DOHH2 (cell line): ENCODE measurements around the gene SULT4A1.

Experiments
- H3F3A ChIP-seq: fragments of 200-600 bp; sonication (generic), shearing (Covaris generic); 2 replicates; pipeline ENCODE4 v1.6.0; 2016; ENCODE audit warnings: antibody characterized with exemption, mild to moderate bottlenecking; ENCODE audit not compliant: control insufficient read depth, insufficient read depth
- H3K27ac ChIP-seq: fragments of 200-600 bp; sonication (generic); 2 replicates; pipeline ENCODE4 v1.5.1; 2014; ENCODE audit warnings: low read depth, mild to moderate bottlenecking, low read length, moderate library complexity
- H3K27me3 ChIP-seq: fragments of 200-600 bp; sonication (generic); 2 replicates; pipeline ENCODE4 v1.6.1; 2014; ENCODE audit warnings: mild to moderate bottlenecking, low read length, mixed read lengths; ENCODE audit not compliant: control insufficient read depth
- H3K36me3 ChIP-seq: fragments of 200-600 bp; sonication (generic); 2 replicates; pipeline ENCODE4 v1.6.1; 2014; ENCODE audit warnings: mild to moderate bottlenecking, low read length, moderate library complexity, mixed read lengths; ENCODE audit not compliant: control insufficient read depth
- H3K4me1 ChIP-seq: fragments of 200-600 bp; sonication (generic); 2 replicates; pipeline ENCODE4 v1.6.1; 2014; ENCODE audit warnings: mild to moderate bottlenecking, low read length, mixed read lengths; ENCODE audit not compliant: control insufficient read depth
- H3K4me2 ChIP-seq: fragments of 200-600 bp; sonication (generic); 2 replicates; pipeline ENCODE4 v1.6.0; 2014; ENCODE audit warnings: mild to moderate bottlenecking, low read length, moderate library complexity
- H3K4me3 ChIP-seq: fragments of 200-600 bp; sonication (generic); 2 replicates; pipeline ENCODE4 v1.5.1; 2014; ENCODE audit warnings: mild to moderate bottlenecking, low read length, mixed read lengths
- H3K79me2 ChIP-seq: fragments of 200-600 bp; sonication (generic); 2 replicates; pipeline ENCODE4 v1.6.1; 2014; ENCODE audit warnings: mild to moderate bottlenecking, low read length, mixed read lengths; ENCODE audit not compliant: control insufficient read depth
- H3K9me2 ChIP-seq: fragments of 200-600 bp; sonication (generic); replicated peaks from 2 replicates; pipeline ENCODE4 v1.6.1; 2014; ENCODE audit warnings: mild to moderate bottlenecking, low read length, mixed read lengths; ENCODE audit not compliant: control insufficient read depth
- H3K9me3 ChIP-seq: fragments of 200-600 bp; sonication (generic); 2 replicates; pipeline ENCODE4 v1.6.1; 2014; ENCODE audit warnings: antibody characterized with exemption, low read length, mixed read lengths; ENCODE audit not compliant: control insufficient read depth, insufficient read depth
- H4K20me1 ChIP-seq: fragments of 200-600 bp; sonication (generic); 2 replicates; pipeline ENCODE4 v1.6.0; 2014; ENCODE audit warnings: low read depth, mild to moderate bottlenecking, antibody characterized with exemption, low read length, moderate library complexity; ENCODE audit not compliant: control insufficient read depth, insufficient read depth
- EZH2phosphoT487 ChIP-seq: fragments of 200-600 bp; sonication (generic); IDR thresholded peaks from 2 replicates; pipeline ENCODE4 v1.6.1; 2017; ENCODE audit warnings: borderline replicate concordance, mild to moderate bottlenecking, antibody characterized with exemption, low read length, moderate library complexity, mixed read lengths
- TF ChIP-seq, protein P1 (sequence below): fragments of 200-600 bp; sonication (generic); IDR thresholded peaks from one replicate; pipeline ENCODE4 v1.5.1; 2014; ENCODE audit warnings: antibody characterized with exemption, mild to moderate bottlenecking, low read depth, low read length; ENCODE audit not compliant: poor library complexity, severe bottlenecking

SULT4A1 gene

DNA sequence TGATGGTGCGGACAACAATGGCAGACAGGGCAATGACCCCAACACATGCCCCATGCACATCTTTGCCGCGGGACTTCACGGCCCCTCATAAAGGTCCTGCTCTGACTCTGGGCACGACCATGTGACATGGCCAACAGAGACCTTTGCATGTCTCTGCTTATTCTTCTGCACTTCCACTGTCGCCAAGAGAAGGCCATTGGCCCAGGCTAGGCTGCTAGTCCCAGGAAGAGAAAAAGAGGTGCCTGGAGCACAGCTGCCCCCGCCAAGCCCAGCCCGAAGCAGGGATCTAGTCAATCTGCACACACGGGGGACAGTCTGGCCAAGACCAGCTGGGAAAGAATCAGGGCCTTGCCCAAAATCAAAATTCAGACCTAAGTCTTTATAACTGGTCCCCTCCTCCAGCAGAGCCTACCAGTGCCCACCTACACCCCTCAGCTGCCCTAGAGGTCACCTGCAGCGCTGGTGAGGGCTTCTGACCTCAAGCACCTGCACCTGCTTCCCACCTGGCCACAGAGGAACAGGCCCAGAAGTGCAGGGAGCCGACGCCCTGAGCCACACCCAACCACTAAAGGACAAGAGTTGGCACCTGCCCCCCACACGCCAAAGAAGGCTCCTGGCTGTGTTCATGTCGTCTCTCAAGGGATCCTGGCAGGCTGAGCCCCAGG, 8.1 kb downstream of the SULT4A1 start:
- Histone ChIP-seq H3K36me3 (no peaks in the 10 kb centered on the region), H3K4me2 (no peak overlapping the region), H3K9me3 (no peaks in the 10 kb centered on the region), H3K27me3 (no peaks in the 10 kb centered on the region), H3K4me3 (no peak overlapping the region), H3K4me1 (no peaks in the 10 kb centered on the region), H4K20me1 (no peaks in the 10 kb centered on the region), H3F3A (no peaks in the 10 kb centered on the region), H3K9me2 (no peaks in the 10 kb centered on the region), H3K27ac (no peak overlapping the region), H3K79me2 (no peaks in the 10 kb centered on the region)
- no peak for TF ChIP-seq EZH2phosphoT487
- TF ChIP-seq, protein P1, sequence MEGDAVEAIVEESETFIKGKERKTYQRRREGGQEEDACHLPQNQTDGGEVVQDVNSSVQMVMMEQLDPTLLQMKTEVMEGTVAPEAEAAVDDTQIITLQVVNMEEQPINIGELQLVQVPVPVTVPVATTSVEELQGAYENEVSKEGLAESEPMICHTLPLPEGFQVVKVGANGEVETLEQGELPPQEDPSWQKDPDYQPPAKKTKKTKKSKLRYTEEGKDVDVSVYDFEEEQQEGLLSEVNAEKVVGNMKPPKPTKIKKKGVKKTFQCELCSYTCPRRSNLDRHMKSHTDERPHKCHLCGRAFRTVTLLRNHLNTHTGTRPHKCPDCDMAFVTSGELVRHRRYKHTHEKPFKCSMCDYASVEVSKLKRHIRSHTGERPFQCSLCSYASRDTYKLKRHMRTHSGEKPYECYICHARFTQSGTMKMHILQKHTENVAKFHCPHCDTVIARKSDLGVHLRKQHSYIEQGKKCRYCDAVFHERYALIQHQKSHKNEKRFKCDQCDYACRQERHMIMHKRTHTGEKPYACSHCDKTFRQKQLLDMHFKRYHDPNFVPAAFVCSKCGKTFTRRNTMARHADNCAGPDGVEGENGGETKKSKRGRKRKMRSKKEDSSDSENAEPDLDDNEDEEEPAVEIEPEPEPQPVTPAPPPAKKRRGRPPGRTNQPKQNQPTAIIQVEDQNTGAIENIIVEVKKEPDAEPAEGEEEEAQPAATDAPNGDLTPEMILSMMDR, result no peak

DNA sequence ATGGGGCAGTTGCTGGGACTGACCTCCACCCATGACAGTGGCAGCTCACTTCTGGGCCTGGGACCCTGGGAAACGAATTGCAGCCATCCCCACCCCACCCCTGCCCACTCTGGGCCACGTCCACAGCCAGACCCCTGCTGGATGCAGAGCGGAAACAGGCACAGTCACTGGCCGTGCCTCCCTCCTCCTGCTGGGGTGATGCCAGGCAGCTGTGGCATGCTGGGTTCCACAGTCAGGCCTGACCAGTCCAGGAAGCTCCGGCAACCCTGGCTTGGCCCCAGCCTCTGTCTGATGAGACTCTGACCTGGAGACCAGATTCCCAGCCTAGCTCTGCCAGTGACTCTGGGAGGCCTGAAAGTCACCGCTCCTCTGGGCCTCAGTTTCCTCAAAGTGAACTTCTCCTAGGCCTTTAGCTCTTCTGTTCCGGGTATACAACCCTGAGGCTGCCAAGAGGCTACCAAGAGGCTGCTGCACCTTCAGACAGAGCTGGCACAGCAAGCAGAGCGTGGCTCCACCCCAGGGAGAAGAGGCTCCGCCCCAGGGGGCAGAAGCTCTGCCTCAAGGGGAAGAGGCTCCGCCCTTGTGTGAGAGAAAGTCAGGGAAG, 8.9 kb downstream of the SULT4A1 start:
- Histone ChIP-seq H3K4me1 (no peaks in the 10 kb centered on the region), H3K36me3 (no peaks in the 10 kb centered on the region), H3K9me3 (no peaks in the 10 kb centered on the region), H3K4me3 (no peak overlapping the region), H4K20me1 (no peaks in the 10 kb centered on the region), H3K27ac (no peak overlapping the region), H3K27me3 (no peaks in the 10 kb centered on the region), H3K4me2 (no peak overlapping the region), H3K9me2 (no peaks in the 10 kb centered on the region), H3K79me2 (no peaks in the 10 kb centered on the region), H3F3A (no peaks in the 10 kb centered on the region)
- TF ChIP-seq, protein P1, result no peak
- no peak for TF ChIP-seq EZH2phosphoT487

DNA sequence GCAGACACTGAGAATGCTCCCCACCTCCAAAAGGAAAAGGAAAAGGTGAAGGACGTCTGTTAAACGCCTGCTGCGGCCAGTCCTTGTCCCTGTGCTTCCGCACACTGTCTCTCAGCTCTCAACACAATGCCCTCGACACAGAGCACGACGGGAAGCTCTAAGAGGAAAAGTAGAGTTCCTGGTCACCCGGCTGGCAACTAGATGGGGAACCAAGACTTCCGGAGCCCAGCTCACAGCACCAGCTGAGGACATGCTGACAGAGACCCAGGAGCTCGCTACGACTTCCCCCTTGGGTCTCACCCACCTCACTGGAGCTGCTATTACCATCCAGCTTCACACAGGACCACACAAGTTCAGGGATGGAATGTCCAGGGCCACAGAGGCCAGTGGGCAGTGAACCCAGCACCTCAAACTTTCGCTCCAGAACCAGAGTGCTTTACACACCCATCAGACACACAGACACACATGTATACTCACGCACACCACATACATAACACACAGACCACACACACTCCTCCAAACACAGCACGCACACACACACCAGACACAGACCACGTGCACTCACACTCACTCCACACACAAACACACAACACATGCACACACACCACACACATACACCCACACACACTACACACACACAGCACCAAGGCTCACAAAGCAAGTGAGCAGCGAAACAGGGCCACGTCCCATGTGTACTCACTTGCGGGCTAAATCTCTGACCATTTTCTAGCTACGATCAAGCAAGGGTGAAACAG, 9.6 kb downstream of the SULT4A1 start:
- no peaks in the 10 kb centered on the region for H3K9me2 ChIP-seq
- no peaks in the 10 kb centered on the region for H3K79me2 ChIP-seq
- no peaks in the 10 kb centered on the region for H3K27me3 ChIP-seq
- H3K4me1 ChIP-seq, result no peaks in the 10 kb centered on the region
- no peaks in the 10 kb centered on the region for H4K20me1 ChIP-seq
- no peaks in the 10 kb centered on the region for H3F3A ChIP-seq
- TF ChIP-seq, protein P1, result no peak
- TF ChIP-seq EZH2phosphoT487, result no peak
- H3K36me3 ChIP-seq, result no peaks in the 10 kb centered on the region
- no peak overlapping the region for H3K27ac ChIP-seq
- H3K4me2 ChIP-seq, result no peak overlapping the region
- no peak overlapping the region for H3K4me3 ChIP-seq
- H3K9me3 ChIP-seq, result no peaks in the 10 kb centered on the region
